Motor neuron (in vitro differentiated cells): ENCODE data around the gene NEU4. TPM values are rescaled to one million over a fixed set of nuclear protein-coding genes. Genes with fewer than 3 reads are reported as not detected.

Experiments
- ATAC-seq, 8 experiments: fragments of 200-7000 bp; cut with Tn5 transposase; replicated peaks in 6 of 8; 2 replicates each; pipeline ENCODE4 v1.8.0; 2021; ENCODE audit warnings: mild to moderate bottlenecking in 8 of 8, moderate library complexity in 8 of 8
- H3K27ac ChIP-seq, 2 donors: fragments of 250-450 bp; sonication (Bioruptor Pico); 2 replicates each; pipeline ENCODE4 v1.9.0; 2021; ENCODE audit warnings: antibody characterized with exemption in 2 of 2, mild to moderate bottlenecking in 2 of 2, moderate library complexity in 1 of 2
- H3K4me1 ChIP-seq, 2 donors: fragments of 250-450 bp; sonication (Bioruptor Pico); replicated peaks in 1 of 2; 2 replicates each; pipeline ENCODE4 v1.6.1; 2021; ENCODE audit warnings: antibody characterized with exemption in 2 of 2, mild to moderate bottlenecking in 2 of 2, moderate library complexity in 1 of 2
- H3K4me3 ChIP-seq, 5 donors: fragments of 250-450 bp; sonication (Bioruptor Pico); 2 replicates each; pipeline ENCODE4 v1.9.0; 2021; ENCODE audit warnings: antibody characterized with exemption in 5 of 5, mild to moderate bottlenecking in 5 of 5, moderate library complexity in 4 of 5
- WGBS, 10 experiments: fragments of 450-650 bp; shearing (Covaris generic); methylation state at CpG; one replicate each; pipeline ENCODE4 v1.0.0; 2022; 5-methylcytosine and 5-hydroxymethylcytosine counted together
- in situ Hi-C, 9 experiments: fragments of 400-800 bp; cut with MboI; loops; one replicate each; pipeline ENCODE4 v1.15.0; 2021; ENCODE audit warnings: low sequenced_read_pairs in 9 of 9, low pct_unique_long_range_greater_than_20kb in 2 of 9; ENCODE audit not compliant: unreplicated experiment in 9 of 9
- total RNA-seq, 8 experiments: library from RNA; unstranded; fragments of 300-600 nt; gene quantifications; 2 replicates each; pipeline versions ENCODE4 v1.2.3 to v1.2.4, GENCODE V29; 2022

The NEU4 gene
- total RNA-seq, 8 experiments from 2014 or later, result 0.11 to 1.0 (median 0.56) TPM; not detected in 1

DNA sequence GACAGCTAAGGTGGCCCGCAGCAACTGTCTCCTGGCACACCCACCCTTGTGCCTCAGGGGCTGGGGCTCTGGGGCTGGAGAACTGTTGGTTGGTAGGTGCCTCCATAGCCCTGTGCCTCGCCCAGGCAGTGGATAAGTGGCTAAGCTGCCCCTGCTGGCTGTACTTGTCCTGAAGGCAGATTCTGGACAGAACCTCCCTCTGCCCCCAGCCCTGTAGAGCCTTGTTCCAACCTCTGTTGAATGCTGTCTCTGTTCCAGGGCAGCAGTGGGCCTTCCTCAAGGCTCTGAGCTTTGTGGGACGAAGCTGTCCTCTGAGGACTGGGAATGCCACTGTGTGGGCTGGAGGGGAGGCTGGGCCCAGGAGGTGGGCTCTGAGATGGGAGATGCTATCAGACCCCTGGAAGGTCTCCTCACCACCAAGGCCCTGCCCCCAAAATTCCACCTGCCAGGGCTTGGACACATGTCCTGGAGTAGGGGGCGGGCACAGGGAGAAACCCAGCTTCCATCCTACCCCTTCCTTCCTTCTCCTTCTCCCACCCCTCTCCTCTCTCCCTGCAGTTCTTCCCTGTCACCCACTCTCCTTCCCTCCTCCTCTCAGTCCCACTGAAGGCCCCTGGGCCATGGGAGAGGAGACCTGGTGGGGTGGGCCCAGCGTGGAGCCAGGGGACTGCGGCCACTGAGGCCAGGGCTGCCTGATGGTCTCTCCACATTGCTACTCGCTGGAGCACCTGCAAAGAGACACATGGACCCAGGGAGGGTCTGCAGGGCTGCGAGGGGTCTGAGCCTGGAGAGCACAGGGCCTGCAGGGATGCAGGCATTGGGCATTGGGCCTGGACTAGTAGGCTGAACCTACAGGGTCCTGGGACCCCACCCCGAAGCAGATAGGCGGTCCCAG is 51.4 kb downstream of the NEU4 start:
- peaks cover 19 to 22% of the 10 kb centered on the region in 2 donors for H3K4me1 ChIP-seq
- WGBS, 10 experiments, result 60 to 100% (median 80%) methylated on average over 1 to 2 of the region's 10 CpGs; no CpG with 5 or more reads in 5 of the 10 experiments
- in situ Hi-C loops, result no loop called here
- peak overlapping the region in 1 of 2 donors; percentile 53 for H3K27ac ChIP-seq
- no peak overlapping the region for H3K4me3 ChIP-seq
- ATAC-seq, result peak in 6 of 8 experiments; percentile 14 to 64 (median 22)

DNA sequence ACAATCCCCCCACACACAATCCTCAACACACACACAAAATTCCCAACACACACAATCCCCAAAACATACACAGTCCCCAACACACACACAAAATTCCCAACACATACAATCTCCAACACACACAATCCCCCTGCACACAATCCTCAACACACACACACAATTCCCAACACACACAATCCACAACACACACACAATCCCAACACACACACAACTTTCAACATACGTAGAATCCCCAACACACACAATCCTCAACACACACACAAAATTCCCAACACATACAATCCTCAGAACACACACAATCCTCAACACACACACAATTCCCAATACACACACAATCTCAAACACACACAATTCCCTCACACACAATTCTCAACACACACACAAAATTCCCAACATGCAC is 52.3 kb downstream of the NEU4 start:
- no peak for ATAC-seq
- no peak overlapping the region for H3K27ac ChIP-seq
- H3K4me3 ChIP-seq, result no peak overlapping the region
- whole genome bisulfite sequencing, 10 experiments, result 43 to 100% (median 100%) methylated on average over 1 of the region's 1 CpG; no CpG with 5 or more reads in 2 of the 10 experiments
- H3K4me1 ChIP-seq, result peaks cover 15 to 25% of the 10 kb centered on the region in 2 donors
- in situ Hi-C loops, result no loop called here

DNA sequence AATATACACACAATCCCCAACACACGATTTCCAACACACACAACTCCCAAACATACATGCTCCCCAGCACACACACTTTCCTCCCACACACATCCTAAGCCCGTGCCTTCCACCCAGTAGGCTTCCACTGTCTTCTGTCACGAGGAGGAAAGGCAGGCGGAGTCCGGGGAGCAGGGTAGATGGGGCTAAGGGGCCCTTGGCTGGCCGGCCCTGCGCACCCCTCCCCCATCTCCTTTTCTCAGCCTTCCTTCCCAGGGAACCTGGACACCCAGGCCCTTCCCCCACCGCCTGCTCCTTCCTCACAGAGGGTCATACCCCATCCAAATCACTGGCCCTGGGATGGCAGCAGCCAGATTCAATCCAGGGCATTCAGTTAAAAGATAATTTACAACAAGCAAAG is 53.1 kb downstream of the NEU4 start:
- ATAC-seq, result no peak
- Histone ChIP-seq H3K4me3 (no peak overlapping the region), H3K4me1 (peaks cover 24 to 31% of the 10 kb centered on the region in 2 donors), H3K27ac (no peak overlapping the region)
- 33 to 92% (median 52%) methylated on average over 1 to 4 of the region's 8 CpGs; no CpG with 5 or more reads in 6 of the 10 experiments for WGBS, 10 experiments
- in situ Hi-C loops, result no loop called here

DNA sequence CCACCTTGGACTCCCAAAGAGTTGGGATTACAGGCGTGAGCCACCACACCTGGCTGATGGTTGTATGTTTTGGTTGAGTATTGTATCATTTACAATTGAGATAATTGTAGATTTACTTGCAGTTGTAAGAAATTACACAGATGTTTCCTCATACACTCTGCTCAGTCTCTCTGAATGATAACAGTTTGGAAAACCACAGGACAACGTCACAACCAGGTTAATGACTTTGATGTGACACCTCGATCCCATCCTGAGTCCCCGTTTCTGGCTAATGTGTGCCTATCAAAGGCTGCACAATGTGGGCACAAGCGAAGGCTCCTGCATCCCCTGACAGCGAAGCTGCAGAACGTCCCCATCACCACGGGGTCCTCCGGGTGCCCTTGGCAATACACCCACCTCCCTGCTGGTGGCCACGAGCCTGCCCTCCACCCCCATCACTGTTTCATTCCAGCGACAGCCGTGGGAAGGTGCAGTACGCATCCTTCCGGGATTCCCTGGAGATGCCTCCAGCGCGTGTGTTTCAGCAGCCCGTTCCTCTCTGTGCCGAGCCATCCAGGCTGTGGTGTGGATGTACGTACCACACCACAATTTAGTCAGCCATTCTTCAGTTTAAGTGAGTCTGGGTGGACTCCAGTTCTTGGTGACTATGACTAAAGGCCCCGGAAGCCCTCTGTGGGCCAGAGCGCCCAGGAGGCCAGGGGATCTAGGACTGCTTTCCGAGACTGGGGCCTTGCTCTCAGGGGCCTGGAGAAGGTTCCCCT is 54.0 kb downstream of the NEU4 start:
- Histone ChIP-seq H3K4me3 (no peak overlapping the region), H3K4me1 (peaks cover 29 to 34% of the 10 kb centered on the region in 2 donors), H3K27ac (no peak overlapping the region)
- 42 to 100% (median 91%) methylated on average over 1 to 8 of the region's 22 CpGs; no CpG with 5 or more reads in 2 of the 10 experiments for WGBS, 10 experiments
- no peak for ATAC-seq
- in situ Hi-C loops, result no loop called here

DNA sequence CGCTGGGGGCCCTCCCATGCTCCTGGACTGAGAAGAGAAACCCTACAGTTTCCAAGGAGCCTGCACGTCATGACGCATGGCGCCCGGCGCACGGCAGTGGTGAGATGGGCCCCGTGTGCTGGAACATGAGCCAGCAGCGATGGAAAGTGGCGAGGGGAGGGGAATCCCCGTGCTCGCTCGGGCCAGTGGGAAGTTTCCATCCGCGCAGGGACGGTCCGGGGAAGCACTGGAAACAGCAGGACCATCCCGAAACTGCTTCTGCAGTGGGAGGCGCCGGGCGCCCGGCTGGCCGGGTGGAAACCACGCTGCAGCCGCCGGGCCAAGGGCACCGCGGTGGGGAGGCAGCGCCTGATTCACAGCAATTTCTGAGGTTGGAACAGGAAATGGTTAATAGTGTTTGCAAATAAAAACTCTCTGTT is 54.6 kb downstream of the NEU4 start:
- no peak overlapping the region for H3K27ac ChIP-seq
- peaks cover 35 to 40% of the 10 kb centered on the region in 2 donors for H3K4me1 ChIP-seq
- in situ Hi-C loops, result no loop called here
- ATAC-seq, result peak in 2 of 8 experiments; percentile 28 to 32
- WGBS, 10 experiments, result 0 to 81% (median 37%) methylated on average over 2 to 14 of the region's 29 CpGs; no CpG with 5 or more reads in 3 of the 10 experiments
- H3K4me3 ChIP-seq, result no peak overlapping the region

DNA sequence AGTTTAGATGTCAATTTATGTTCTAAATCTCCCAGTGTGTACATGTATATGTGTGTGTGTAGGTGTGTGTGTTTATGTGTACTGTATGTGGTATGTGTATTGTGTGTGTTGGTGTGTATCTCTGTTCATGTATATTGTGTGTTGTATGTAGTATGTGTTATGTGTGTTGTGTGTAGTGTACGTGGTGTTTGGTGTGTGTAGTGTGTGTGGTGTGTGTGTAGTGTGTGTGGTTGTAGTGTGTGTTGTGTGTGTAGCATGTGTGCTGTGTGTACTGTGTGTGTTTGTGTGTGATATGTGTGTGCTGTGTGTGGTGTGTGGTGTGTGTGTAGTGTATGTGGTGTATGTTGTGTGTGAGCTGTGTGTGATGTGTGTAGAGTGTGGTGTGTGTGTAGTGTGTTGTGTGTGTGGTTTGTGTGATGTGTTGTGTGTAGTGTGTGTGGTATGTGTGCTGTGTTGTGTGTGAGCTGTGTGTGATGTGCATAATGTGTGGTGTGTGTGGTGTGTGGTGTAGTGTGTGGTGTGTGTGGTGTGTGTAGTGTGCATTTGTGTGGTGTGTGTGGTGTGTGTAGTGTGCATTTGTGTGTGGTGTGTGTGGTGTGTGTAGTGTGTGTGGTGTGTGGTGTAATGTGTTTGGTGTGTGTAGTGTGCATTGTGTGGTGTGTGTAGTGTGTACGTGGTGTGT is 55.3 kb downstream of the NEU4 start:
- Histone ChIP-seq H3K4me1 (peaks cover 32 to 42% of the 10 kb centered on the region in 2 donors), H3K4me3 (no peak overlapping the region), H3K27ac (no peak overlapping the region)
- no peak for ATAC-seq
- 50 to 100% (median 90%) methylated on average over 1 to 2 of the region's 2 CpGs; no CpG with 5 or more reads in 4 of the 10 experiments for WGBS, 10 experiments
- in situ Hi-C loops, result no loop called here

DNA sequence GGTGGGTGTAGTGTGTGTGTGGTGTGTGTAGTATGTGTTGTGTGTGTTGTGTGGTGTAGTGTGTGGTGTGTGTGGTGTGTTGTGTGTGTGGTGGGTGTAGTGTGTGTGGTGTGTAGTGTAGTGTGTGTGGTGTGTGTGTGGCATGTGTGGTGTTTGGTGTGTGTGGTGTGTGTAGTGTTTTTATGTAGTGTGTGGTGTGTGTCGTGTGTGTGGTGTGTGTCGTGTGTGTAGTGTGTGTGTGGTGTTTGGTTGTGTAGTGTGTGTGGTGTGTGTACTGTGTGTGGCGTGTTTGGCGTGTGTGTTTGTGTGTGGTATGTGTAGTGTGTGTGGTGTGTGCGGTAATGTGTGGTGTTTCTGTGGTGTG is 55.8 kb downstream of the NEU4 start:
- H3K4me1 ChIP-seq, result peaks cover 32 to 42% of the 10 kb centered on the region in 2 donors
- WGBS, 10 experiments, result 52 to 100% (median 100%) methylated on average over 1 to 5 of the region's 5 CpGs; no CpG with 5 or more reads in 5 of the 10 experiments

DNA sequence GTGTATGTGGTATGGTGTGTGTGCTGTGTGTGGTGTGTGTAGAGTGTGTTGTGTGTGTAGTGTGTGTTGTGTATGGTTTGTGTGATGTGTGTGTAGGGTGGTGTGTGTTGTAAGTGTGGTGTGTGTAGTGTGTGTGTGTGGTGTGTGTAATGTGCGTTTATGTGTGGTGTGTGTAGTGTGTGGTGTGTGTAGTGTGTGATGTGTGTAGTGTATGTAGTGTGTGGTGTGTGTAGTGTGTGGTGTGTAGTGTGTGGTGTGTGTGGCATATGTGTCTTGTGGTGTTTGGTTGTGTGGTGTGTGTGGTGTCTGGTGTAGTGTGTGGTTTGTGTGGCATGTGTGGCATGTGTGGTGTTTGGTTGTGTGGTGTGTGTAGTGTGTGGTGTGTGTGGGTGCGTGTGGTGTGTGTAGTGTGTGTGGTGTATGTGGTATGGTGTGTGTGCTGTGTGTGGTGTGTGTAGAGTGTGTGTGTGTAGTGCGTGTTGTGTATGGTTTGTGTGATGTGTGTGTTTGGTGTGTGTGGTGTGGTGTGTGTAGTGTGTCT is 56.5 kb downstream of the NEU4 start:
- H3K27ac ChIP-seq, result no peak overlapping the region
- ATAC-seq, result no peak
- no peak overlapping the region for H3K4me3 ChIP-seq
- in situ Hi-C loops, result no loop called here
- WGBS, 10 experiments, result 33 to 100% (median 71%) methylated on average over 1 to 3 of the region's 3 CpGs; no CpG with 5 or more reads in 2 of the 10 experiments
- H3K4me1 ChIP-seq, result peaks cover 32 to 43% of the 10 kb centered on the region in 2 donors

More for the DNA sequence above, 55.8 kb downstream of the NEU4 start:
- Histone ChIP-seq H3K27ac (no peak overlapping the region), H3K4me3 (no peak overlapping the region)
- ATAC-seq, result no peak
- in situ Hi-C loops, result no loop called here

DNA sequence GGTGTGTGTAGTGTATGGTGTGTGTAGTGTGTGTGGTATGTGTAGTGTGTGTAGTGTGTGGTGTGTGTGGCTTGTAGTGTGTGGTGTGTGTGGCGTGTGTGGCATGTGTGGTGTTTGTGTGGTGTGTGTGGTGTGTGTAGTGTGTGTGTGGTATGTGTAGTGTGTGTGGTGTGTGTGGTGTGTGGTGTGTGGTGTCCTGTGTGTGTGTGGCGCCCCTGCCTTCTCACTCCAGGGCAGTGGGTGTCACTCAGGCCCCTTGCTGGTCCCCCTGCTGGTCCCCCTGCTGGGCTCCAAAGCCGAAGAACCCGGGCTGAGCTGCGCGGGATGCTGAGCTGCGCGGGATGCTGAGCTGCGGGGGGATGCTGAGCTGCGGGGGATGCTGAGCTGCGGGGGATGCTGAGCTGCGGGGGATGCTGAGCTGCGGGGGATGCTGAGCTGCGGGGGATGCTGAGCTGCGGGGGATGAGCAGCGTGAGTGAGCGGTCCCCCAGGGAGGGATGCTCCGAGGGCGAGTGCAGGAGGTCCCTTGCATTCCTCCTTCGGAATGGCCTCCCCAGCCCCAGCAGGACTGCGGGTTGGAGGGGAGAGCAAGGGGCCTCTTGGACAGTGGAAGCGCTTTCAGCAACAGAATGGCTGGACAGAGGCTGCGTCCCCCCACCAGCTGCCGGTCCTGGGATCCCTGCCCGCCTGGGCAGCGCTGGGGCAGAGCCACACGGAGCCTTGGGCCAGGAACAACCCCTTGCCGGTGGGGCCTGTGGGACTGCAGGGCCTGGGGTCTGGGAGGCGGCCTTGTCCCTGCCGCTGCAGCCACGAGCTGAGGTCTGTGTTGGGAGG is 57.2 kb downstream of the NEU4 start:
- Histone ChIP-seq H3K27ac (peak overlapping the region in 1 of 2 donors; percentile 12), H3K4me1 (peaks cover 35 to 47% of the 10 kb centered on the region in 2 donors), H3K4me3 (peak overlapping the region in 1 of 5 donors; percentile 12)
- WGBS, 10 experiments, result 0 to 44% (median 14%) methylated on average over 1 to 5 of the region's 31 CpGs; no CpG with 5 or more reads in 5 of the 10 experiments
- peak in 7 of 8 experiments; percentile 26 to 66 (median 61) for ATAC-seq
- in situ Hi-C loops, result no loop called here
